Measurements from ENCODE around the gene C4BPA. TPM values are rescaled to one million over a fixed set of nuclear protein-coding genes. Genes with fewer than 3 reads are reported as not detected.

The C4BPA gene
- polyA plus RNA-seq, 1 experiment, result not detected

DNA sequence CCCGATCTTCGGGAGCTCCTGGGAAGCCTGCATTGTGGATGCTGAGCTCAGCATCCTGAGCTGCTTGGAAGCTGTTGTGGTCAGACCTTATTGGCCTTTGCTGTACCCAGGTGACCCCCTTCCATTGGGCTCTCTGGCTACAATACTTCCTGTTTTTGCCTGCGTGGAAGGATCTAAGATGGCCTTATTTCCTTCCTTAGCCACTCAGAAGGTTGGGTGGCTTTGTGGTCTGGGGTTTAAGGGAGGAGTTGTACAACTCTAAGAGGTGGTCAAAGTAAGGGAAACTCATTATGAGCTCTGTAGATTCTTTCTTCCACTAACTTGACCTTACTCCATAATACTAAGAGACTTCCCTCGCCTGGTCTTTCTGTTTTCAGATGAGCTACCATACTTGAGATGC lies 33.2 kb upstream of the C4BPA start:
- no peak for DNase-seq (ENCODE audit: low read depth)
- Histone ChIP-seq H3K36me3 (ENCODE audit: control insufficient read depth, insufficient read depth, low read length) (no peaks in the 10 kb centered on the region), H3K27me3 (ENCODE audit: control insufficient read depth, insufficient read depth, low read length) (no peaks in the 10 kb centered on the region), H3K4me3 (ENCODE audit: low read depth, low read length) (no peak overlapping the region)
- TF ChIP-seq, protein P1, sequence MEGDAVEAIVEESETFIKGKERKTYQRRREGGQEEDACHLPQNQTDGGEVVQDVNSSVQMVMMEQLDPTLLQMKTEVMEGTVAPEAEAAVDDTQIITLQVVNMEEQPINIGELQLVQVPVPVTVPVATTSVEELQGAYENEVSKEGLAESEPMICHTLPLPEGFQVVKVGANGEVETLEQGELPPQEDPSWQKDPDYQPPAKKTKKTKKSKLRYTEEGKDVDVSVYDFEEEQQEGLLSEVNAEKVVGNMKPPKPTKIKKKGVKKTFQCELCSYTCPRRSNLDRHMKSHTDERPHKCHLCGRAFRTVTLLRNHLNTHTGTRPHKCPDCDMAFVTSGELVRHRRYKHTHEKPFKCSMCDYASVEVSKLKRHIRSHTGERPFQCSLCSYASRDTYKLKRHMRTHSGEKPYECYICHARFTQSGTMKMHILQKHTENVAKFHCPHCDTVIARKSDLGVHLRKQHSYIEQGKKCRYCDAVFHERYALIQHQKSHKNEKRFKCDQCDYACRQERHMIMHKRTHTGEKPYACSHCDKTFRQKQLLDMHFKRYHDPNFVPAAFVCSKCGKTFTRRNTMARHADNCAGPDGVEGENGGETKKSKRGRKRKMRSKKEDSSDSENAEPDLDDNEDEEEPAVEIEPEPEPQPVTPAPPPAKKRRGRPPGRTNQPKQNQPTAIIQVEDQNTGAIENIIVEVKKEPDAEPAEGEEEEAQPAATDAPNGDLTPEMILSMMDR (IDR thresholded peaks at IDR 0.05; ENCODE audit: insufficient read depth, low read depth, low read length), result no peak
- ChIA-PET CTCF (interaction anchor here (0.6 to 1.1 kb wide), 3 partner anchors 18 to 24 kb away, joined by 3 read pairs; partner anchors contain the start of gene PFKFB2), POLR2A (no interaction called here)

DNA sequence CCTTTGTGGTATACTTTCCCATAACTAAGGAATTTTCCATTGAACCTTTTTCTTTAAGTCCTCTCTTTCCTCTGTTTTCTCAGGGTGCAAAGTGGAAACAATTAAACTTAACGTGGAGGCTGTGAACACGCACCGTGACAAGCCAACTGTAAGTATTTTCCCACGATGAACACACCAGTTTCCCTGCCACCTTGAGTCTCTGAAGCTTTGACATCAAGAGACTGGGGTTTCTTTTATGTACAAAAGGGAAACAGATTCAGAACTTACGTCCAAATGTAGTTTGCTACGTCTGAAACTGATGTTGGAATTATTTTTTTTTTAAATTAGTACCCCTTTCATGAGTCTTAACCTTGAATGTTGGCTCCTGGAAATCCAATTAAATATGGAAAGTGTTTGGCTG lies 32.6 kb upstream of the C4BPA start:
- TF ChIP-seq, protein P1 (IDR thresholded peaks at IDR 0.05; ENCODE audit: insufficient read depth, low read depth, low read length), result no peak
- POLR2A ChIA-PET, result no interaction called here
- no peaks in the 10 kb centered on the region for H3K36me3 ChIP-seq (ENCODE audit: control insufficient read depth, insufficient read depth, low read length)
- no peaks in the 10 kb centered on the region for H3K27me3 ChIP-seq (ENCODE audit: control insufficient read depth, insufficient read depth, low read length)
- no peak for DNase-seq (ENCODE audit: low read depth)
- H3K4me3 ChIP-seq (ENCODE audit: low read depth, low read length), result no peak overlapping the region
- CTCF ChIA-PET, result interaction anchor here (0.6 to 1.1 kb wide), 3 partner anchors 19 to 24 kb away, joined by 3 read pairs; partner anchors contain the start of gene PFKFB2

DNA sequence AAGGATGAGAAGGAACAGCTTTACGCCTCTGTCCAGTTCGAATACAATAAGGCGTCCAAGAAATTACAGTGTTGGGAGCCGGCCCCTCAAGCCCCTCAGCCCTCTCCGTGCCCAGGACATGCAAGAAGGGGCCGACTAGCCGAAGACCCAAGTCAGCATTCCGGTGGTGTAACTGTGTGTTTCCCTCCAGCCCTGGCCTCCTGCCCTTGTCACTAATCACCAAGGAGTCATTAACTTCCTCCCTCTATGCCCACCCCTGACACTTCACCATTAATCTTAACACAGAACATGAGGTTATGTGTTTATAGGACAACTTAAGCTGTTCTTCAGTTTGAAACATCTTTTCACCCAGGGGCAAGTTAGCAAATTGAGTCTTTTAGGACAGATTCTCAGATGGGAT lies 31.8 kb upstream of the C4BPA start:
- TF ChIP-seq, protein P1 (IDR thresholded peaks at IDR 0.05; ENCODE audit: insufficient read depth, low read depth, low read length), result no peak
- POLR2A ChIA-PET, result no interaction called here

DNA sequence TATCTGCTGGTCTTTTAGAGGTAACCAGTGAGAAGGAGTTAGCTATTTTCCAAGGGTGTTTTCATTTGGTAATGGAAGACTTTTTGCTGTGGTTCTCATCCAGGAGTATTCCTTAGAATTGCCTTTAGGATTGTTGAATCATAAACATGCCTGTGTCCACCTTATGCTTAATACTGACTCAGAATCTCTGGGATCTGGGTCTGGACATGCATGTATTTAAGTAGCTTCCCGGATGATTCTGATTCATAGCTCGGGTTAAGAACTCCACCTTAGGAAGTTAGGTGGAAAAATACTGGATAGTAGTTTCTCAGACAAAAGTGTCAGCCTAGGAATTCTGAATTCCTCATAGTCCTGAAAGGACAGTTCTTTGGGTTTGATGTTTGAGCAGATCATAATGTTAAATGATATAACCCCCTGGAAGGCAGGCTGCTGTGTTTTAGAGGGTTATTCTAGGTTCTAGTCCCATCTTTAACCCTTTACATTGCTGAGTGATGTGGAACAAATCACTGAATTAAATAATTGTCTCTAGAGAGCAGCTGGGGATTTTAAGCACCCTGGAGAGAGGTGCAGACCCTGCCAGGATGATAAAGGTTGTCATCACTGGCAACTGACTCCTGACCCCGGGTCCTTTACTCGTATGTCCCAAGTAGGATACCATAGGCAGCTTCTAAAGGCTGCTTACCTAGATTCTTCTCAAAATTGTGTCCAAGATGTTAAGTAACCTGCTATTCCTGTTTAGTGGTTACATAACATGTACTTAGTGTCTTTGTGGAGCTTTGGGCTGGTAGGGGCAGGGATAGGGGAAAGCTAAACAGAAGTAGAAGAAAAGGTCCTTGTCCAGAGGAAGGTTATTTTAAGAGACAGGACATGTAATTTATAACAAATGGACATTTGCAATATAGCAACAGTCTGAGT lies 29.9 kb upstream of the C4BPA start:
- Histone ChIP-seq H3K36me3 (ENCODE audit: control insufficient read depth, insufficient read depth, low read length) (no peaks in the 10 kb centered on the region), H3K4me3 (ENCODE audit: low read depth, low read length) (no peak overlapping the region), H3K27me3 (ENCODE audit: control insufficient read depth, insufficient read depth, low read length) (no peaks in the 10 kb centered on the region)
- ChIA-PET CTCF (interaction anchor here (0.8 to 2.1 kb wide), 5 partner anchors 11 to 348 kb away, joined by 3 to 5 read pairs (median 3); no protein-coding TSS in a partner anchor), POLR2A (no interaction called here)
- no peak for DNase-seq (ENCODE audit: low read depth)
- TF ChIP-seq, protein P1 (IDR thresholded peaks at IDR 0.05; ENCODE audit: insufficient read depth, low read depth, low read length), result no peak

More for the DNA sequence above, 31.8 kb upstream of the C4BPA start:
- H3K4me3 ChIP-seq (ENCODE audit: low read depth, low read length), result no peak overlapping the region
- no peaks in the 10 kb centered on the region for H3K27me3 ChIP-seq (ENCODE audit: control insufficient read depth, insufficient read depth, low read length)
- CTCF ChIA-PET, result no interaction called here
- DNase-seq (ENCODE audit: low read depth), result no peak
- H3K36me3 ChIP-seq (ENCODE audit: control insufficient read depth, insufficient read depth, low read length), result no peaks in the 10 kb centered on the region

DNA sequence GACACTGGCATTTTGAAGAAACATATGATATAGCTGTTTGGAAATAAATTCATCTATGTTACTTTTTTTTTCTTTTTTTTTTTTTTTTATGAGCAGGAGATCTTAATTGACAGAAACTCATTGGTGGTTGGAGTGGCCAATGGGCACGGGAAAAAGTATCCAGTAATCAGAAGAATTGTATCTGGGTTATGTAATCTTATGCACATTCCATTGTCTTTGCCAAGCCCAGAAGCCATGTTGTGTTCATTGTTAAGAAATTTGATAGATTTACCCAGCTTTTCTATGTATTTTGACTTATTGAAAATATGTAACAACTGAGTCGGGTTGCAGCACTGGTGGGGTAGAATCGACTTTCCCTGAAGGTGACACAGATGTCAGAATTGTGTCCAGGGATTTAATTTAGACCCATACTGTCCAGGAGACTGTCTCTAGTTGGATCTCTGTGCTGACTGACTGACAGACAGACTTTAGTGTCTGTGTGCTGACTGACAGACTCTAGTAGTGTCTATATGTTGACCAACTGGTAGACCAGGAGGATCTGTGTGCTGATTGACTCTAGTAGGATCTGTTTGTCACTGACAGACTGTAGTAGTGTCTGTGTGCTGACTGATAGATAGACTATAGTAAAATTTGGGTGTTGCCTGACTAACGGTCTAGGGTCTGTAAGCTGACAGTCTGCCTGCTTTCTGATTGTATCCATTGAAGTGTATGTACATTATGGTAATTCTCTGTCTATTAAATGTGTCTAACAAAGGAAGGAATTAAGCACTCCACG lies 27.7 kb upstream of the C4BPA start:
- DNase-seq (ENCODE audit: low read depth), result no peak
- no peak overlapping the region for H3K4me3 ChIP-seq (ENCODE audit: low read depth, low read length)
- TF ChIP-seq, protein P1 (IDR thresholded peaks at IDR 0.05; ENCODE audit: insufficient read depth, low read depth, low read length), result no peak
- no peaks in the 10 kb centered on the region for H3K36me3 ChIP-seq (ENCODE audit: control insufficient read depth, insufficient read depth, low read length)
- POLR2A ChIA-PET, result interaction anchor here (0.6 kb wide), 1 partner anchor 233 kb away, joined by 3 read pairs; no protein-coding TSS in a partner anchor
- H3K27me3 ChIP-seq (ENCODE audit: control insufficient read depth, insufficient read depth, low read length), result no peaks in the 10 kb centered on the region
- CTCF ChIA-PET, result interaction anchor here (0.7 to 2.1 kb wide), 10 partner anchors 8 to 351 kb away, joined by 3 to 8 read pairs (median 4); partner anchors contain the start of gene PFKFB2

Measured in BJ (cell line).